ENCODE results near the gene STAB1. TPM values are rescaled to one million over a fixed set of nuclear protein-coding genes. Genes with fewer than 3 reads are reported as not detected.

The STAB1 gene
- total and polyA plus RNA-seq, 10 of the 15 experiments (the other 5 are each of a cell fraction or from before 2014, with no cell fraction given): 0.46 TPM; not detected in 9

GRCh38 chr3:52487050-52487787 lies 7.9 kb upstream of the STAB1 start:
- in situ Hi-C loops (cut with MboI): no loop called here
- 95% methylated on average over 30 of the region's 31 CpGs for WGBS (ENCODE audit: insufficient coverage, insufficient replicate concordance, low lambda C conversion rate, missing lambda C conversion rate)
- H3K27me3 ChIP-seq (replicated peaks in 1 of 2; ENCODE audit: control insufficient read depth in 2 of 2, insufficient read depth in 2 of 2, low read length in 1 of 2): no peaks in the 10 kb centered on the region
- peaks cover 6 to 30% of the 10 kb centered on the region in 2 experiments; a peak in 3 of 4 replicates for H3K36me3 ChIP-seq (ENCODE audit: control insufficient read depth in 2 of 2, insufficient read depth in 2 of 2, low read length in 1 of 2)
- H3K4me3 ChIP-seq: no peak overlapping the region
- ATAC-seq (no peak), FAIRE-seq (no peak), DNase-seq (ENCODE audit: low read depth, low spot score) (no peak)
- no peaks in the 10 kb centered on the region for H3K79me2 ChIP-seq (ENCODE audit: control insufficient read depth, insufficient read depth, low read length)
- ChIA-PET POLR2A (no interaction called here), RAD21 (ENCODE audit: unreplicated experiment) (no interaction called here), SMC1A (ENCODE audit: uncharacterized antibody, unreplicated experiment) (no interaction called here), CTCF (no interaction called here)
- no peak overlapping the region for H3K9ac ChIP-seq (ENCODE audit: control insufficient read depth, insufficient read depth, low read length)
- no peaks in the 10 kb centered on the region for H3K4me1 ChIP-seq (ENCODE audit: control insufficient read depth, insufficient read depth, low read length)
- H3K4me2 ChIP-seq (ENCODE audit: control insufficient read depth, insufficient read depth): no peak overlapping the region
- H4K20me1 ChIP-seq (ENCODE audit: control insufficient read depth, insufficient read depth): no peaks in the 10 kb centered on the region
- H2AFZ ChIP-seq (ENCODE audit: control insufficient read depth, low read depth, low read length): no peak overlapping the region
- TF ChIP-seq HCFC1 (IDR thresholded peaks at IDR 0.05; ENCODE audit: low read length) (no peak), TAF1 (IDR thresholded peaks at IDR 0.05; ENCODE audit: borderline replicate concordance, low read depth, low read length) (no peak), SMARCA5 (IDR thresholded peaks at IDR 0.05) (no peak), SP1 (IDR thresholded peaks at IDR 0.05; ENCODE audit: low read depth, low read length) (no peak), POLR2AphosphoS2 (IDR thresholded peaks at IDR 0.05; ENCODE audit: low read depth, low read length) (no peak), E2F4 (IDR thresholded peaks at IDR 0.05; ENCODE audit: low read depth, low read length) (no peak), FOS (IDR thresholded peaks at IDR 0.05; ENCODE audit: borderline replicate concordance, extremely low read depth, insufficient read length) (no peak), NFIC (IDR thresholded peaks at IDR 0.05; ENCODE audit: low read depth, low read length) (no peak), RCOR1 (conservative IDR thresholded peaks at IDR 0.05; ENCODE audit: low read depth, low read length) (no peak), PRDM15 (CRISPR knock-in tag; IDR thresholded peaks at IDR 0.05) (no peak), FOXK2 (IDR thresholded peaks at IDR 0.05) (no peak)
- H3K9me3 ChIP-seq (replicated peaks; ENCODE audit: control insufficient read depth, insufficient read depth, low read length): no peaks in the 10 kb centered on the region
- BruUV-seq (replicated peaks): no TSS peak
- H3K27ac ChIP-seq (ENCODE audit: control insufficient read depth, insufficient read depth): no peak overlapping the region
- intact Hi-C loops (cut with micrococcal nuclease; ENCODE audit: unreplicated experiment): no loop called here

Measured in GM12878 (cell line).